GM10847 (cell line): Measurements from ENCODE around the gene FCER1G.
A peak's percentile ranks its signal among the peaks of the same experiment; 100 is the strongest.

ENCODE experiments used
- POLR2A ChIP-seq: IDR thresholded peaks from 2 replicates; pipeline ENCODE4 v1.6.1; 2011; ENCODE audit not compliant: insufficient read length; ENCODE audit errors: extremely low read depth

The FCER1G gene

GRCh38 chr1:161215076-161215475 is at the start of gene FCER1G:
TSS of gene FCER1G (plus strand) at chr1:161215295. CDS start at chr1:161215322, 27 bp downstream.
- TF ChIP-seq POLR2A = no peak

GRCh38 chr1:161165742-161166668 is 49.1 kb upstream of the FCER1G start, which contains the start of gene PPOX:
TSS of gene PPOX (plus strand) at chr1:161166426. CDS start at chr1:161166848, 422 bp downstream.
- TF ChIP-seq POLR2A = peak; percentile 85

GRCh38 chr1:161166669-161167548 is 48.2 kb upstream of the FCER1G start:
- no peak for TF ChIP-seq POLR2A

GRCh38 chr1:161168906-161169305 is 46.2 kb upstream of the FCER1G start:
- TF ChIP-seq POLR2A = no peak

GRCh38 chr1:161171191-161171590 is 43.9 kb upstream of the FCER1G start:
- no peak for TF ChIP-seq POLR2A

DNA sequence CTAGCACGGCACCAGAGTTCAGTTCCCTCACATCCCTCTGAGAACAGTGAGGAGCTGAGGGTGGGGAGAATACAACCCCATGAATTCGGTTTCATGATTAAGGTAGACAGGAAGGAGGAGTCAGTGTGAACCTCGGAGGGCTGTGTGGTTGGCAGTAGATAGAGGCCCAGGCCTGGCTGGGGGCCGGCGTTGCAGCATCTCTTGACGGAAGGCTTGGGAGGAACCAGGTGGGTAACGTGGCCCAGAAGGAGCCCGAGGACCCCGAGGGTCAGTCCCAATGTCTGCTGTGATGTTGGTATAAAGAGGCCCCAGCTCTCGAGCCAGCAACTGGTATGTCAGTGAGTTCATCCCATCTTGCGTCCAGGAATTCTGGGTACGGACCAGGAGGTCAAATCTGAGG is 43.4 kb upstream of the FCER1G start:
- TF ChIP-seq POLR2A = no peak

- TF ChIP-seq POLR2A = no peak
These were observed 42.7 kb upstream of the FCER1G start for GRCh38 chr1:161172349-161172748.

DNA sequence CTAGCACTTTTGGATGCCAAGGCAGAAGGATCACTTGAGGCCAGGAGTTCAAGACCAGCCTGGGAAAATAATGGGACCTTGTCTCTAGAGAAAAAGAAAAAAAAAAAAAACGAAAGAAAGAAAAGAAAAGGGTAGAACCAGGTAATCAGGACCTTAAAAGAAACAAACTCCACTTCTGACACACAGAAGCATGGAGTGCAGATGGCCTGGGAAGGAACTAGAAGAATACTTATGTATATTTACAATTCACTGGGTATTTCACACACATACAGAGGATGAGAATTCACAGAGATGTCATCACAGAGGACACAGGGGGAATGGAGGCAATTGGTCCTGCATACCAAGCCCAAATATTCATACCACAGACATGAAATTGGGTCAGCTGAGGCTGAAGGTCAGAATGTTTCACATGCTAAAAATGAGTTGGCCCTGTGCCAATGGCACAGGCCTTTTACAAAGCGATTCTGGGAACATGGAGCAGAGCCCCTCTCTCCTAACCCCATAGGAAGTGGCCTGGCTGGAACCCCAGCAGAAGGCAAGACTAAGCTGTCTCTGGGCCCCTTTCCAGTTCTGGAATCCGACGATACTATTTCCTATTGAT is 42.2 kb upstream of the FCER1G start:
- no peak for TF ChIP-seq POLR2A

DNA sequence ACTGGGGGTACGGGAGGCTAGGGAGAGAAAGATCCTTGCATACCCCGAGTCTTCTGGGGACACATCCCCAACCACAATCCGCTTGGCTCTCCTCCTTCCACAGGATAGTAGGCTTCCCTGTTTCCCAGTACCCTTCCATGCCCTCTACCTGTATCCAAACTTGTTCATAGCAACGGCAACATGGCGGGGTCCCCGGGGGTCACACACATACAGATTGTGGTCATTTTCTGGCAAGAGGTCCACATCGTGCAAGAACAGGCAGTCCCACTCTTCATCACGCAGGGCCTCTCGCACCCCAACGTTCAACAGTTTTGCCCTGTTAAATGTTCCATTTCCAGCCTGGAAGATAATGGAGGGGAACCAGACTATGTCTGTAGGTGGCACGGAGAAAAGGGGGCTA is 41.4 kb upstream of the FCER1G start:
- TF ChIP-seq POLR2A = no peak

DNA sequence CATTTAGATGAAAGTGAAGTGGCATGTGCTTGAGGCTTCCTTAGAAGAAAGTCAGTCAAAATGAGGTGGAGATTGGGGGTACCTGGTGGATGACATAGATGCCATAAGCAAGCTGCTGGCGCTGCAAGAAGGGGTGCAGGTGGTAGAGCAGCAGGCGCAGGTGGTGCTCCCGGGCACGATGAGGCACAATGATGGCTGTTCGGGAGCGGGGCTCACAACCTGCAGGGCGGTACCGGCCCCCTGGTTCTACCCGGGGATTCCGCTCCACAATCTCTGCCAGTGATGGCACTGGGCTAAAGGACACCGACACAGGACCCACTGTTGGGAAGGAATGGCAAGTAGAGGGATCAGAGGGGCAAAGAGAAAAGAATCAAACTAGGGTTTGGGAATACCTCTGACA is 40.2 kb upstream of the FCER1G start:
- no peak for TF ChIP-seq POLR2A

- TF ChIP-seq POLR2A = no peak
These were observed 39.2 kb upstream of the FCER1G start for GRCh38 chr1:161175771-161176453.

DNA sequence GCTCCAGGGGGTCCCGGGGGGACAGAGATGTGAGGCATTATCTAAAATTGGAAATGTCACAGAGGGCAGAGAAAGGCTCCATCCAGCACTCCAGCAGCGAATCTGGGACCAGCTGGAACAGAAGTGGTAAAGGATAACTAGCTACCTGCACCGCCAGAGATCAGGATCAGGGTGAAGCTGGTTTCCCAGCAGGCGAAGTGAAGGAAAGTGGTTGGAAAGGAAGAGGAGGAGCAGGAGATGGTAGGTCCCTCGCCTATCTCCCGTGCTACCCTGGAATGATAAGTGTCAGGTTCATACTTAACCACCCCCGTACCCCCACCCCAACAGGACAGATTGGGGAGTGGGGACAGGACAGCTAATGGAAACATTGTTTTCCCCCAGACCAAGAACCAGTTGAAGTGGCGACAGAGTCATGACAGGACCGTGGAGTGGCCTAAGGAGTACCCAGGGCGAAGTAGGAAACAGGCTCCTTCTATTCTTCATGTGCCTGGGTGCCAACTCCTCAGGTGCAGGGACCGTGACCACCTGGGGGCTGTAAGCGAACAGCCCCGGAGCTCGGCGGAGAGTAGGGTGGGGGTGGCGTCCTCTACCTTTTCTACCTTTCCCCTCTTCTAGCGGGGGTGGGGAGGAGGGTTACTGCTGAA is 38.5 kb upstream of the FCER1G start:
- TF ChIP-seq POLR2A = no peak

- peak; percentile 86 for TF ChIP-seq POLR2A
These were observed 37.8 kb upstream of the FCER1G start, which contains the start of gene B4GALT3 for GRCh38 chr1:161177112-161177935. TSS of gene B4GALT3 (minus strand) at chr1:161177507. CDS start at chr1:161176060, 1,447 bp downstream.
